HT1080 (cell line): ENCODE data around the gene HJV. TPM values are rescaled to one million over a fixed set of nuclear protein-coding genes. Genes with fewer than 3 reads are reported as not detected.
A peak's percentile ranks its signal among the peaks of the same experiment; 100 is the strongest.
"Not testable (repeated sequence)": the region's sequence is repeated elsewhere in the genome, so short reads cannot be mapped to it uniquely, and the experiment has no call there.

Source experiments
- DNase-seq: peaks from one replicate; pipeline ENCODE4 v3.0.0-alpha.2; 2015; ENCODE audit warnings: low read depth
- polyA plus RNA-seq, 2 experiments: library from polyadenylated mRNA; depleted of rRNA; stranded (reverse); fragments of >200 nt; gene quantifications; 2 replicates each; pipeline ENCODE4 v1.2.3, GENCODE V29; 2015
- total RNA-seq: library from RNA; depleted of rRNA; stranded (reverse); fragments of >200 nt; shearing (Covaris generic); gene quantifications from 2 replicates; pipeline ENCODE4 v1.2.3, GENCODE V29; 2014; rRNA removed

HJV gene, protein sequence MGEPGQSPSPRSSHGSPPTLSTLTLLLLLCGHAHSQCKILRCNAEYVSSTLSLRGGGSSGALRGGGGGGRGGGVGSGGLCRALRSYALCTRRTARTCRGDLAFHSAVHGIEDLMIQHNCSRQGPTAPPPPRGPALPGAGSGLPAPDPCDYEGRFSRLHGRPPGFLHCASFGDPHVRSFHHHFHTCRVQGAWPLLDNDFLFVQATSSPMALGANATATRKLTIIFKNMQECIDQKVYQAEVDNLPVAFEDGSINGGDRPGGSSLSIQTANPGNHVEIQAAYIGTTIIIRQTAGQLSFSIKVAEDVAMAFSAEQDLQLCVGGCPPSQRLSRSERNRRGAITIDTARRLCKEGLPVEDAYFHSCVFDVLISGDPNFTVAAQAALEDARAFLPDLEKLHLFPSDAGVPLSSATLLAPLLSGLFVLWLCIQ
- total RNA-seq = not detected in 2 replicates
- not detected in 2 replicates for polyA plus RNA-seq (2015; cell fraction: cytosol; rRNA removed)
- polyA plus RNA-seq (2015; cell fraction: nucleus; rRNA removed) = not detected in 2 replicates

DNA sequence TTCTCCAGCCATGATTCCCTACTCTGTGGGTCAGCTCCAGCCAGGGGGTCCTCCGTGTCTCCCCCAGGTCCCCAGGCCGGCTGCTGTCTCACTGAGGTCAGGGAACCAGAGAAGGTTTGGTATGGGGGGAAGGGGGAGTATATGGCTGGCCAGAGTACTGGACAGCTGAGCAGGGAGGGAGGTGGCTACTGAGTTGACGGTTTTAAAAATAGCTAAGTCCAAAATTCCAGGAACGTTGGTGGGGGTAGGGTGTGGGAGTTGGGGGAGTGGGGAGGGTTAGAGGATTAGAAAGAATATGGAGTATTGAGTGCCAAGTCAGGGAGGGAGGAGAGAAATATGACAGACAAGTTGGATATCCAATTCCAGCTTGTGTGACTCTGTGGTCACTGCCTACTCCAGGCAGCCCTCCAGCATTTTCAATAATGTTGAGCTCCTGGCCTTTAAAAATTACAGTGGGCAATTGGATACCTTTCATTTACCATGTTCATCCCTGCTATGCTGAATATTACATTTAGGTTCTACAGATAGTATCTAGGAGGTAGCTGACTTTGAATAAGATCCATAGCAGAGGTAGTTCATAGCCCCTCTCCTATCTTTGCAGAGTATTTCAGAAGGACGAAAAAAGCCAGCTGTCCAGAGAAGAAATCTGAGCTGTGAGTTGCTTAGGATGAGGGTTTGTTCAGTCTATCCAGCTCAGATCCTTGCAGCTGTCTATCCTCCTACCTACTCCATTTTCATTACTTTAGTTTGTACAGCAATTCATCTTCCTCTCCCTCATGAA is at the start of gene HJV:
Gene HJV (minus strand): TSS at position 114 of the 781 bp plus-strand sequence. CDS start 1,504 bp downstream, outside the sequence.
- no peak for DNase-seq

DNA sequence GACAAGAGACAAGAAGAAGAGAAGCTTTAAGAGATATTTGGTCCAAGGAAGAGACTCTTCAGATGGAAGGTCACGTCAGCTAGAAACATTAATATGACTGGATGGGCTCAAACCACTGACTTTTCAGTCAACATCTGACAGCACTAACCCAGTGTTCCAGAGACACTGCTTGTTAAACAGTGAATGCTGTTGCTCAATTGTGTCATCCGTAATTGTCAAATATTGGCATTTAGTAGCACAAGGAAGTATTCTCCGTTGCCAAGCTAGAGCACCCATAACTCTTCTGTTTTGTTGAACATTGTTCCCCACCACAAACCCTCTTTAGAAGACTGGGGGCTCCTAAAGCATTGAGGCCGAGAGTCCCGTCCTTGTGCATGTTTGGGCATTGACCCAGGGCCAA is 37.6 kb upstream of the HJV start:
- not testable (repeated sequence) for DNase-seq

DNA sequence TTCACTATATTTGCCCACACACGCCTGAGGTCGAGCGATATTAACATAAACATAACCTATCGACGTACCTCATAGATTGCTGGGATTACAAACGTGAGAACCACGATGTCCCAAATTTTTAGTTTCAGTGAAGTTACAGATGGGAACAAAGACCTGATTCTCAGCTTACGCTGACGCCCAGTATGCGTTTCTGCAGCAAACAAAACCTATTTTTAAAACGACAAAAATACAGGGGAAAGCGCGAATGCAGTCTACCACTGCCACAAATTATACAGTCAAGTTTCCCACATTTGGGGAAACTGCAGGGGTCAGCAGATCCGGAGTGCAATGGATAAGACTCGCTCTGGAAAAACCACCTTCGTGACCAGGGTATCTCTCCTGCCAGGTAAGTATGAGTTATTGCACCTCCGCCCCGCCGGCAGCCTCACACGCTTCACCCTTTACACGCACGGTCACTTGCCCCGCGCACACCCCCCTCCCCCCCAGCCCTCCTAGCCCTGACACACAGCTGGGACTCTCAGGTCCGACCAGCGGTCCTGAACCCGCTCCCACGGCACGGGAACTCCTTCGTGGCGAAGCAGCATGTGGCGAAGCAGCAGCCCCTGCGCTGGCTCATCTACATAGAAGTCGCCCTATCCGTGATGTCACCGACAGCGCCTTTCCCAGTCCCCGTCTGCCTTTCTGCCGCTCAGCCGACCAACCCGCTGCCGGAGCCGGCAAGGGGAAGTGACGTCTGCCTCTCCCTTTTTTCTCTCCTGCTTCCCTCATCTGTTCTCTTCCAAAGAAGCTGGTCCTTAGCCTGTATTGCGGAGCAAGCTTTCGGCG is 30.5 kb upstream of the HJV start:
- not testable (repeated sequence) for DNase-seq

DNA sequence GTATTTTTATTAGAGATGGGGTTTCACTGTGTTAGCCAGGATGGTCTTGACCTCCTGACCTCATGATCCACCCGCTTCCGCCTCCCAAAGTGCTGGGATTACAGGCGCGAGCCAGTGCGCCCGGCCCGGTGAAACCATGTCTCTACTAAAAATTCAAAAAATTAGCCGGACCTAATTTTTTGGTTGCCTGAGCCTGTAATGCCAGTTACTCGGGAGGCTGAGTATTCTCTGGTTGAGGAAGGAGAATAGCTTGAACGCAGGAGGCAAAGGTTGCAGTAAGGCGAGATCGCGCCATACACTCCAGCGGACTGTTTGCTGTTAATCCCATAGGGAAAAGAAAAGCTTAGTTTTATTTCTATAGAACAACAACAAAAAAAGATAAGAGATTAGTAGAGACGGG is 29.9 kb upstream of the HJV start:
- no peak for DNase-seq

DNA sequence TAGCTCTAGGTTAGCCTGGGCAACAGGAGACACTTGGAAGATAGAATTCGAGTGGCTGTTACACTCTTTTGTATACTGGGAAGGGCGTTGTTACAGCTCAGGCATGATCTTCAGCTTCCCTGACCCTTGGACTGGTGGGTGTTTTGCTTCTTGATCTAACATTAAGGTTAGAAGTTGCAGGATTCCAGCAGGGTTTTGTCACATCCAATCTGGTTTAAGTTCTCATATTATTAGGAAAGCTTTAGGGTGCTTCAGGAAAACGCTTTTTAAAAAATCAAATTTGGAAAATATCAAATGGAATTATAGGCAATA is 29.1 kb upstream of the HJV start:
- not testable (repeated sequence) for DNase-seq

DNA sequence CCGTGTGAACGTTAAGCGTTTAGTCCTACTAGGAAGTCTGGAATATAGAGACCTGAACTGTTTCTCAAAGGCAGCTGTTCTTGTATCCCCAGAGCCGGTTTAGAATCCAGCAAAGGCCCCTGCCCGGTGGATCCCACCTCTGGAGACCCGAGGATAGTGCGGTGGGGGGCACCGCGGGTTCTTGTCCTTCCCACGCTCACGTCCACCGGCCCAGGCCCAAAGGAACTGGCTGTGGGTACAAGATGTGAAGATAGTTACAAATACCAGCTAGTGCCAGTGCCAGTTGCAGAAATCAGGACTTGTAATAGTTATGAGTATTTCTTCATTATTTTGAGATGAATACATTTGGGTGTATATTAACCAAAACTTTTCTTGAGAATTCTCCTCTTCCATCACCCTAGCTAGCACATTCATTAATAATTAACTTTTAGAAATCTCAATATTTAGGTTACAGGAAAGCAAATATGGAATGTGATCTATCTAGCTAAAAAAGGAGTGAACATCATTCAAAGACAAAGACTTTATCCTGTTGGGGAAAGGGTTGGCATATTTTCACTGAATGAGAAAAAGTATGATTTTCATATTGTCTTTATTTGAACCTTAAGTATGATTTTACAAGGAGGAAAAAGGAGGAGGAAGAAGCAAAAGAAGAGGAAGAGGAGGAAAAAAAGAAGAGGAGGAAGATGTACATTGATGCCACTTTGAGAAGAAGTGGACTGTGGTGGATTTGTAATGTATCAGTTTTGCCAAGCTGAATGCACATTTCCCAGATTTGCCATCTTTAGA is 28.5 kb upstream of the HJV start:
- not testable (repeated sequence) for DNase-seq

DNA sequence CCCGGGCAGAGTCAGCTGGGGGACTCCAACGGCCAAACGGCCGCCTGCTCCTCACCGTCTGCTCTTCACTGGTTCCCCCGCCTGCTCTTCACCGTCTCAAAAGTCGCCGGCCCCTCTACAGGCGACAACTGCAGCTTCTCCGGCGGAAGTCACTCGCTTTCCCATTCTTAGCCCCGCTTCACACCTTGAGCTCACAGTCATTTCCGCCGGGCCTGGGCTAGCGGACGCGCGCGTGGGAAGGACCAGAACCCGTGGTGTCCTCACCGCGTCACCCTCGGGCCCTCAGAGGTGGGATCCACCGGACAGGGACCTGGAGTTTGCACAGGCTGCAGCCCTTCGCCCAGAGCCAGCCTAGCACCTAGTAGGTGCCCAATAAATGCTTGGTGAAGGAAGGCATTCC is 27.9 kb upstream of the HJV start:
- DNase-seq = no peak

DNA sequence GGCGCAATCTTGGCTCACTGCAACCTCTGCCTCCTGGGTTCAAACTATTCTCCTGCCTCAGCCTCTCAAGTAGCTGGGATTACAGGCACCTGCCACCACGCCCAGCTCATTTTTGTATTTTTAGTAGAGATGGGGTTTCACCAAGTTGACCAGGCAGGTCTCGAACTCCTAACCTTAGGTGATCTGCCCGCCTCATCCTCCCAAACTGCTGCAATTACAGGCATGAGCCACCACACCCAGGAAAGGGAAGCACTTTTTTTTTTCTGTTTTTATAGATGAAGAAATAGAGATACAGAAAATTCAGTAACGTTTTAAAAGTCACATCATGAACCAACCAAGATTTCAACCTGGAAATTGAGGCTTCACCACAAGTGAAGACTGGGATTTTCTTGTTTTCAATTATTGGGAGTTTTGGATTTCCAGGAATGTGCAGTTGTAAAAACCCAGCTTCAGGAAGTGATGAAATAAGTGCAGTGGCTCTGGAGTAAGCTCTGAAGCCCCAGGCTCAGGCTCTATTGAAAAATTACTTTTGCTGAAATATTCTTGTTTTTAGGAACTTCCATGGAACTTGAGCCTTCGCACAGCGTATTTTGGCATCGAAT is 27.1 kb upstream of the HJV start:
- not testable (repeated sequence) for DNase-seq

DNA sequence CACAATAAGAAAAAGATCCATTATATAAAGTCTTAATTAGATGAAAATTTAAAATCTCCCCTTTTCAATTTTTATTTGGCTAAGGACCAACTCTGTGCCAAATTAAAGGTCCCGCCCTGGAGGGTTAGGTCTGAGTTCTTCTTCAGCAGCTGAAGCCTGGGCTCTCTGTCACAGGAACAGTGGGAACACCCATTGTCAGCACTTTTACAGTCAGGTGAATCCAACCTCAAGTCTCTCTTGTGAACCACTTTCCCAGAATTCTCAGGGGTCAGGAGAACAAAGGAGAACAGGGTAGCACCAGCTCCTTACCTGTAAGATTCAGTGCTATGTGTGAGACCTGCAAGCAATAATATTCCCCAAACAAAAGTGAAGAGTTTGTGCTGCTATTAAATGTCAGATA is 25.1 kb upstream of the HJV start:
- DNase-seq = no peak

DNA sequence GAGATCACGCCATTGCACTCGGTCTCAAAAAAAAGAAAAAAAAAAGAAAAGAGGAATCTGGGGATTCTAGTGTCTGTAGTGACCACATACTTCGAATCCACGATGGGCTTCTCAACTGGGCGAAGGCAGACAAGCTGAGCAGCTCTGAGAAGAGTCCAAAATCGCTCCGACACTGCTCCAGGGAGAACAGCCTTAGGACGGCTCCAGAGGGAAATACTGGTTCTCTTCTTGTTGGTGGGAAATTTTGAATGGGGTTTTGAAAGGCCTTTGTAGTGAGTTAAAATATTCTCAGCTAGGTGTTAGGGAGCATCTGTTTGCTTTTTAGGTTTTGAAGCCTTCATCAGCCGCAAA is 18.3 kb upstream of the HJV start:
- peak; percentile 16 for DNase-seq

DNA sequence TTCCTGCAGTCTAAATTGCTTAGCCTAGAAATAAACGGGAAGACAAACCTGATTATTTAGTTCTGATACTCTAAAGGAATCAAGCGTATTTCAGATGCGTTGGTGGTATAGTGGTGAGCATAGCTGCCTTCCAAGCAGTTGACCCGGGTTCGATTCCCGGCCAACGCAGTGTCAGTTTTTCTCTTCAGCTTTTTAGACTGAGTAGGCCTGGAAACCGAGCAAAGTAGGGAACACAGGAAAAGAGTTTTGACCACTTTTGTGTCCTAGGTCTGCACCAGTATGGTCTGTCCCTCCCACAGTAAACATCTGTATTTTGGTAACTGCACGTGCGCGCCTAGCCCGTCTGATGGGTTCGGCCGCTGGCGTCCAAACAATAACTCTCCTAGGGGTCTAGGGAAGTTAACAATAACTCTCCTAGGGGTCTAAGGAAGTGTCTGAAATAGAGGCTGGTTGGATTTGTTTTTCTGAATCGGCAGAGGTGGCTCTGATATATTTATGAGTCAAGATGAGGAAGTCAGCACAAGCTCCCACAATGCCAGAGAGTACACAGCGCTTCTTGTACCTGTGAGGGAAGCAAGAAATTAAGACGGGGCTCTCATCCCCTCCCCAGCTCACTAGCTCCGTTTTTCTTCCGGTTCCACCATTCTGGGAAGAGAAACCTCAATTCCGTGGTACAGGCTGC is 15.6 kb upstream of the HJV start:
- peak; percentile 89 for DNase-seq

DNA sequence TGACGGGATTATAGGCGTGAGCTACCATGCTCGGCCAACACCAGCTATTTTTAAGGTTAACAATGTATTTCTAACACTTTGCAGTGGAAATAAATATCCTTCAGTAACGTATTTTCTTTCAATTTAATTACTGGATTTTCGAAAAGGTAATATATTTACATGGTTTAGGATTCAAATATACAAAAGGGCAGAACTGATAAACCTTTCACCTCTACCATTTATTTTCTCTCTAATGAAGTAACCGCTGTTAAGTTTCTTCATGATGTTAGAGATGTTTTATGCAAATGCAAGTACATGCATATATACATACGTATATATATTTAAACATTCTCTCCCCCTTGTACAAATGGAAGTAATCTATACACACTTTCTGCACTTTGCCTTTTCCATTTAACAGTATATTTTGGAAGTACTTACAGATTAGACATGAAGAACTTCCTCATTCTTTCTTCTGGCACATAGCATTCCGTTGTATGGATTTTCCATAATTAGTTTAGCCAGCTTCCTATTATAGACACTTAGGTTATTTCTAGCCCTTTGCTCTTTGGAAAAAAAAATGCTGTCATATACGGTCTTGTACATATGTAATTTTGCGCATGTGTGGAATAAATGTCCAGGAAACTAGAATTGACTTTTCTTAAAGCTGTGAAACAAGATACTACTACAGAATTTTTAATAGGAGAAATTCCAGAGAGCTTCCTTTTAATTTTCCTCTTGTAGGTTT is 14.9 kb upstream of the HJV start:
- peak; percentile 84 for DNase-seq

DNA sequence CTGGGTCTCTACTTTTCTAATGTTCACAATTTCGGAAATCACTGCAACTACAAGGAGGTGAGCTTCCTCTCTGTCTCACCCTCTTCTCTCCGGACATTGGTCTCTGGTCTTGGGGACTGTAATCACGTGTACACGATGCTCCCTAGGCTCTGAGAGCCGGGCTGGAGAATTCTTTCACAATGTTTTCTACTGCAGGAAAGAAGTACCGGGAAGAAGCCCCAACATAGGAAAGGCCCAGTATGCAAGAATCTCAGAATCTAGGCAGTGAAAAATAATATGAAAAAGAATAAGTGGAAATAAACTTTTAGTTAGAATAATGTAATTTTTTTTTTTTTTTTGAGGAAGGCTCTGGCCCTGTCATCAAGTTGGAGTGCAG is 13.5 kb upstream of the HJV start:
- no peak for DNase-seq

DNA sequence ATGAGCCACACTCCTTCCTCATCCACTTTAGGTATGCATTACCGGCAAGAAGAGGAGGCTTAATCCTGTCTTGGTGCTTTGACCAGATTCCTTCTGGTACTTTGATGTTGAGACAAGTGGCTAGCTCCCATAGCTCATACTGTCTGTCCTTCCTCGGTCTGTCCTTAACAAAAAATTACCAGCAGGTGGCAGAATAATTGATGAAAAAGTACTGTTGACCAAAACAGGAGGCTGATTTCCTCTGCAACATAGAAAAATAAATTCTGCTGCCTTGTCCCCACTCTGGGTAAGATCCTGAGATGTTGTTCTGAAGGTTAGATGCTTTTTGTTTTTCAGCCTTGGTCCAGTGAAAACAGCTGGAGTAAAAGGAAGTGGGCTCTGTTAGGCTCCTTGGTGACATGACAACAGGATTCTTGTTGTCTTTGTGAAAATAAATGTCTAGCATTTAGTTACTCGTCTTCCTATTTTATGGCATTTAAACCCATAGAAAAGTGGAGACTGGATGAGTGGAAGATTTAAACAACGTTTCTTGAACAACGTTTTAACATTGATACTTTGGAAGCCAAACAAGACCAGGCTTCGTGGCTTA is 11.2 kb upstream of the HJV start:
- peak; percentile 61 for DNase-seq

DNA sequence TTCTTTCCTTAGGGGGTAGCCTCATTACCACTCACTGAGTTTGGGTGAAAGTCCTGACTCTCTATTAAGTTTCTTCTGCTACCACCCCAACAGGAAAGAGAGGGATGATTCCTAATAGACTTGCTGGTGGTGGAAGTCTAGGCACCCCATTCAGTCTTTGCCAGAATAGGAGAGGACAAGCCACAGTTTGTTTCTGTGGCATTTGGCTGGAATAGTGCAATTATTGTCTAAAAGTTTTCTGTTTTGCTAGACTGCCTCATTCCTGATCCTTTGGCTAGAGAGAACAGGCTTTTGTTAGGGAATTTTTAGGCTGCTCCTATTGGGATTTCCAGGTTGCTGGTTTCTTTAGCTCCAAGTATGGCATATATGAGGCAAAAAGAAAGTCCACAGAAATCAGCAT is 9.9 kb upstream of the HJV start:
- DNase-seq = no peak

DNA sequence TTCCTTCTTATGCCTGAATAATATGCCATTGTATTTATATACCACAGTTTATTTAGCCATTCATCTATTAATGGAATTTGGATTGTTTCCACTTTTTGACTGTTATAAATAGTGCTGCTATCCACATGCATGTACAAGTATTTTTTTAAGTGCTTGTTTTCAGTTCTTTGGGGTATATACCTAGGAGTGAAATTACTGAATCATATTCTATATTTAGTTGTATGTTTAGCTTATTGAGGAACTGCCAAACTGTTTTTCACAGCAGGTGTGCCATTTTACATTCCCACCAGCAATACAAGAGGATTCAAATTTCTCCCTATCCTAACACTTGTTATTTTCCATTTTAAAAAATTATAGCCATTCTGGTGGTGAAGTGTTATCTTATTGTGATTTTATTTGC is 7.6 kb upstream of the HJV start:
- no peak for DNase-seq

DNA sequence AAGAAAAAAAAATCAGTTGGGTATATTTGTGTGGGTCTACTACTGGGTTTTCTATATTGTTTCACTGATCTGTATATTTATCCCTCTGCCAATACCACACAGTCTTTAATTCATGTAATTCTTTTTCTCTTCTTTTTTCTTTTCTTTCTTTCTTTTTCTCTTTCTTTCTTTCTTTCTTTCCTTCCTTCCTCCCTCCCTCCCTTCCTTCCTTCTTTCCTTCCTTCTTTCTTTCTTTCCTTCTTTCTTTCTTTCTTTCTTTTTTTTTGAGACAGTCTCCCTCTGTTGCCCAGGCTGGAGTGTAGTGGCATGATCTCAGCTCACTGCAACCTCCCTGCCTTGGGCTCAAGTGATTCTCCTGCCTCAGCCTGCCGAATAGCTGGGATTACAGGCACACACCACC is 5.1 kb upstream of the HJV start:
- not testable (repeated sequence) for DNase-seq

DNA sequence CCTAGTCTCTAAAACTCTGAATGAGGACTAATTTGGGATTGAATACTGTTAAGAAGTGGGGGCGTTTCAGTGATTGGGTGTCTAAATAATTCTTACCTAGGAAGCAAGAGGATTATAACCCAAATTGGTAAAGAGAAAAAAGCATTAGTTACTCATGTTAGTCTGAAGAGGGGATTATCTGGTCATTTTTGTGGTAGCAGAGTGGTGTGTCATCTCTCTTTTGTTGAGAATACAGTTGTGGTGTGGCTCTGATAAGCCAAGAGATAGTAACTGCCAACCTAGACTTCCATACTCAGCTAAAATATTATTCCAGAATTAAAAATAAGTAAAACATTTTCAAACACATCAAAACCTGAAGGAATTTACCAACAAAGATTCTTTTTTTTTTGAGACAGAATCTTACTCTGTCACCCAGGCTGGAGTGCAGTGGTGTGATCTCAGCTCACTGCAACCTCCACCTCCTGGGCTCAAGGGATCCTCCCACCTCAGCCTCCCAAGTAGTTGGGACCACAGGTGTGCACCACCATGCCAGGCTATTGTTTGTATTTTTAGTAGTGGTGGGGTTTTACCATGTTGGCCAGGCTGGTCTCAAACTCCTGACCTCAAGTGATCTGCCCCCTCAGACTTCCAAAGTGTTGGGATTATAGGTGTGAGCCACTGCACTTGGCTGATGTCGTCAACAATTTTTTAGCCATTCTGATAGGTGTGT is 4.4 kb upstream of the HJV start:
- not testable (repeated sequence) for DNase-seq
